SK-N-SH treated with all-trans-retinoic acid at 6 μM for 48 hours (cell line): ENCODE data around the gene AJUBA.

ENCODE experiments used
- ARNTL ChIP-seq: fragments of 450-650 bp; formaldehyde crosslinking; IDR thresholded peaks from 2 replicates; pipeline ENCODE4 v1.5.0; 2020; ENCODE audit warnings: low read depth, mild to moderate bottlenecking, moderate library complexity, borderline replicate concordance
- CREB5 ChIP-seq: fragments of 250-450 bp; sonication (Bioruptor Pico); IDR thresholded peaks from 2 replicates; pipeline ENCODE4 v1.5.1; 2020; ENCODE audit warnings: low read depth, mild to moderate bottlenecking, moderate library complexity
- CSRNP3 ChIP-seq: fragments of 250-450 bp; sonication (Bioruptor Pico); IDR thresholded peaks from 2 replicates; pipeline ENCODE4 v1.5.1; 2021; ENCODE audit warnings: mild to moderate bottlenecking, moderate library complexity
- ESRRG ChIP-seq: fragments of 250-450 bp; sonication (Bioruptor Pico); IDR thresholded peaks from 2 replicates; pipeline ENCODE4 v1.6.1; 2021; ENCODE audit warnings: mild to moderate bottlenecking
- GLIS3 ChIP-seq: fragments of 250-450 bp; sonication (Bioruptor Pico); IDR thresholded peaks from 2 replicates; pipeline ENCODE4 v1.5.0; 2020; ENCODE audit warnings: mild to moderate bottlenecking, moderate library complexity
- PATZ1 ChIP-seq: fragments of 250-450 bp; sonication (Bioruptor Pico); IDR thresholded peaks from 2 replicates; pipeline ENCODE4 v1.8.0; 2020; ENCODE audit warnings: mild to moderate bottlenecking, moderate library complexity, borderline replicate concordance
- POU6F1 ChIP-seq: fragments of 250-450 bp; sonication (Bioruptor Pico); IDR thresholded peaks from 2 replicates; pipeline ENCODE4 v1.8.0; 2021; ENCODE audit warnings: low read depth, mild to moderate bottlenecking, moderate library complexity, borderline replicate concordance
- RARB ChIP-seq: fragments of 250-450 bp; sonication (Bioruptor Pico); IDR thresholded peaks from 2 replicates; pipeline ENCODE4 v1.8.0; 2021; ENCODE audit warnings: mild to moderate bottlenecking, moderate library complexity
- TCF4 ChIP-seq: fragments of 250-450 bp; sonication (Bioruptor Pico); IDR thresholded peaks from 2 replicates; pipeline ENCODE4 v1.8.0; 2021; ENCODE audit warnings: mild to moderate bottlenecking, moderate library complexity, borderline replicate concordance
- ZC3H10 ChIP-seq: fragments of 250-450 bp; sonication (Bioruptor Pico); IDR thresholded peaks from 2 replicates; pipeline ENCODE4 v1.5.1; 2021; ENCODE audit warnings: mild to moderate bottlenecking, moderate library complexity
- ZFP3 ChIP-seq: fragments of 250-450 bp; sonication (Bioruptor Pico); IDR thresholded peaks from 2 replicates; pipeline ENCODE4 v1.5.0; 2020; ENCODE audit warnings: mild to moderate bottlenecking, moderate library complexity
- ZNF565 ChIP-seq: fragments of 450-650 bp; formaldehyde crosslinking; conservative IDR thresholded peaks from 2 replicates; pipeline ENCODE4 v1.5.0; 2020; ENCODE audit warnings: low read depth, mild to moderate bottlenecking, moderate library complexity

GRCh38 chr14:22923746-22924145 is 58.6 kb downstream of the AJUBA start:
- TF ChIP-seq GLIS3 (no peak), PATZ1 (CRISPR knock-in tag) (no peak), CSRNP3 (CRISPR knock-in tag) (no peak), CREB5 (no peak), ZFP3 (no peak), TCF4 (no peak), ARNTL (CRISPR knock-in tag) (no peak), POU6F1 (CRISPR knock-in tag) (no peak), ESRRG (CRISPR knock-in tag) (no peak), ZC3H10 (CRISPR knock-in tag) (no peak), RARB (no peak), ZNF565 (no peak)
